HG03064 (cell line): ENCODE data around the gene NEU4.

Experiments
- ATAC-seq: cut with Tn5 transposase; IDR thresholded peaks from one replicate; pipeline ENCODE4 v1.9.1; 2021; ENCODE audit warnings: low read depth; ENCODE audit not compliant: unreplicated experiment

The NEU4 gene

GRCh38 chr2:241860184-241861078, 51.4 kb downstream of the NEU4 start:
- ATAC-seq: no peak

GRCh38 chr2:241861264-241861663, 52.3 kb downstream of the NEU4 start:
- ATAC-seq: no peak

- no peak for ATAC-seq
These were observed 53.1 kb downstream of the NEU4 start for GRCh38 chr2:241862093-241862492.

- no peak for ATAC-seq
These were observed 54.0 kb downstream of the NEU4 start for GRCh38 chr2:241862775-241863535.

- ATAC-seq: no peak
These were observed 54.6 kb downstream of the NEU4 start for GRCh38 chr2:241863536-241863954.

- ATAC-seq: no peak
These were observed 55.3 kb downstream of the NEU4 start for GRCh38 chr2:241864168-241864849.

- no peak for ATAC-seq
These were observed 55.8 kb downstream of the NEU4 start for GRCh38 chr2:241864850-241865213.

- ATAC-seq: no peak
These were observed 56.5 kb downstream of the NEU4 start for GRCh38 chr2:241865416-241865956.

- no peak for ATAC-seq
These were observed 57.2 kb downstream of the NEU4 start for GRCh38 chr2:241865957-241866789.
